ENCODE data around the gene MFAP2.

DNA sequence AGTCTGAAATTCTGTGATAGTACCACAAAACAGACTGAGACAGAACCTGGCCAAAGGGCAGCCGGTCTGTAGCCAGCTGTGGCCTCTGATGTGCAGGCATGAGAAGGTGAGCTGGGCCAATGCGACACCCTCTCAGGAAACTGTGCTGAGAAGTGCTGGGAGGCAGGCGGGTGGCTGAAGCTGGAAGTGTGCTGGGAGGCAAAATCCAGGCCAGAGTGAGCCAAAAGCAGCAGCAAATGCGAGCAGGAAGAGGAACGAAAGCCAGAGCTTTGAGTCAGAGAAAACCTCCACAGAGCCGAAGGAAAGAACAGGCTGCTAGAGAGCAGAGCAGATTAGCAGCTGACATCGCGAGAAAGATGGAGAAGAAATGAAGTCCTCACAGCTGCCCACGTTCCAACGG is 41.5 kb upstream of the MFAP2 start:
- TF ChIP-seq POLR2A (IDR thresholded peaks at IDR 0.05; ENCODE audit: low read depth, low read length) (no peak), TAF1 (IDR thresholded peaks at IDR 0.05; ENCODE audit: borderline replicate concordance, low read depth, low read length) (no peak), POLR2AphosphoS5 (IDR thresholded peaks at IDR 0.05; ENCODE audit: low read depth, low read length) (no peak)
